HG03095 (cell line): ENCODE data around the gene SVOP.

Experiments used
- ATAC-seq: cut with Tn5 transposase; IDR thresholded peaks from one replicate; pipeline ENCODE4 v1.9.1; 2021; ENCODE audit warnings: moderate library complexity; ENCODE audit not compliant: unreplicated experiment

The SVOP gene

DNA sequence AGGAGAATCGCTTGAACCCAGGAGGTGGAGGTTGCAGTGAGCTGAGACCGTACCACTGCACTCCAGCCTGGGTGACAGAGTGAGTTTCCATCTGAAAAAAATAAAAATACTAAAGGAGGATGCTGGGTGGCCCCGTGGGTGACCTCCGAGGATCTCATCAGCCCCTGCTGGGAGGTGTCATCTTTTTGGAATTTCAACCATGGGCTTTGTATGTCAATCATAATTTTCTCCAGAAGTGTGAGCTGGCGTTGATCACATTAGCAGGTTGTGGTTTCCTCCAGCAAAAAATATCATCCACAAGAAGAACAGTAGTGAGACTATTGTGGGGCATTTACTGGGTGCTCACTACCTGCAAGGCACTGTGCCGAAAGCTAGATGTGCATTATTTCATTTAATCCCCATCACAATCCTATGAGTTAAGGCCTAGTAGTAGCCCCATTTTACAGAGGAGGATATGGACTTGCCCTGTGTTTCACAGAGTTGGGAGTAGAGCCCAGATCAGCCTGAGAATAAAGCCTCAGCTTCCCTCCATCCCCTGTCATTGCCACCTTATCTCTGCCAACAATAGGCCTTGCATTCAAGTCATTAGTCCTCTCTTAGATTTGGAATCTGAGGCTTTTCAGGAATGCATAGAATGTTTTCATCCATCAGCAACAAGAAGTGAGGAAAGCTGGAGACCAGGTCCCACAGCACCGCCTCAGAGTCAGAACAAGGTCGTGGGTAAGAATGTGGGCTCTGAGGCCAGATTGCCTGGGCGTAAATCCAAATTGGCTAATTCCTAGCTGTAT lies 39.8 kb downstream of the SVOP start:
- no peak for ATAC-seq

GRCh38 chr12:108977360-108977759 lies 43.5 kb downstream of the SVOP start:
- ATAC-seq, result no peak

GRCh38 chr12:108975024-108975593 lies 45.8 kb downstream of the SVOP start:
- ATAC-seq, result no peak

- ATAC-seq, result no peak
Observed at GRCh38 chr12:108973629-108974152, 47.2 kb downstream of the SVOP start.

GRCh38 chr12:108972358-108972757 lies 48.5 kb downstream of the SVOP start:
- ATAC-seq, result no peak

DNA sequence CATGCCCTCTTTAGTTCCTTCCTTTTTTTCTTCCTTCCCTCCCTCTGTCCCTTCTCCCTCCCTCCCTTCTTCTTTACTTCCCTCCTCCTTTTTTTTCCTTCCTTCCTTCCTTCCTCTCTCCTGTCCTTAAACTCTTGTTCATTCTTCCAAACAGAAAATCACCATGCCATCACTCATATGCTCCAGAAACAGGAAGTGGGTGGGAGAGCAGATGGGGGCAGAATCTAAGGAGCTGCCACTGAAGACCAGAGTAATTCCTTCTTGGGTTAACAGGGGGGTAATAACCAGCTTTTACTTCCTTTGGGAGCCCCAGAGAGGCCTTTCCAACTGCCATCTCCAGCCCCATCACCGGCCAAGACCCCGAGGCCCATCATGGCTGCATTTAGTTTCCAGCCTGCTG lies 51.2 kb downstream of the SVOP start:
- no peak for ATAC-seq

DNA sequence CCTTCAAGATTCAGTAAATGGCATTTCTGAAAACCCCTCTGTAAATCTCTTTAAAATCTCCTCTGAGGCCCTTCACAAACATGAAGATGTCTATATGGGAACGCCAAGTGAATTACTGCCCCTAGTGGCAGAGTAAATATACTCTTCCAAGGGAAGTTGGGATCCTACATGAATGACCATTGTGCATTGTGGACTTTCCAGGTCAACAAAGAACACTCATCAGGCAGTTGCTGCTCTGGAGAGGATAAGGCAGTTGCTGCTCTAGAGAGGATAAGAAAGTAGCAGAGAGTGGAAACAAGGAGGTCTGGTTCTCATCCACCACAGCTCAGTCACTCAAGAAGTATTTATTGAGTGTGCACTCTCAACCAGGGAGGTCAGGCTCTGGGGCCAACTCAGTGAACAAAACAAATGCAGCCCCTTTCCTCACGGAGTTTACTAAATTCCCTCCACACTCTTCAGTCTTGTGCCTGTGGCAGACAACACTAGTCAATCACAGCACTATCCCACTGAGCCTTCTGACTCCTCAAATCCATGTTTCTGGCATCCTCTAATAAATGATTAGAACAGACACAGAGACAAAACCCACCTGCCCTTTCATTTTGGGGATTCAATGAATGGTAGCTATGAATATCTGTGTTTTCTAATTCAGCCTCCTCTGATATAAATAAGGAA lies 52.9 kb downstream of the SVOP start:
- no peak for ATAC-seq

- ATAC-seq, result no peak
Observed at GRCh38 chr12:108966378-108967151, 54.3 kb downstream of the SVOP start.

DNA sequence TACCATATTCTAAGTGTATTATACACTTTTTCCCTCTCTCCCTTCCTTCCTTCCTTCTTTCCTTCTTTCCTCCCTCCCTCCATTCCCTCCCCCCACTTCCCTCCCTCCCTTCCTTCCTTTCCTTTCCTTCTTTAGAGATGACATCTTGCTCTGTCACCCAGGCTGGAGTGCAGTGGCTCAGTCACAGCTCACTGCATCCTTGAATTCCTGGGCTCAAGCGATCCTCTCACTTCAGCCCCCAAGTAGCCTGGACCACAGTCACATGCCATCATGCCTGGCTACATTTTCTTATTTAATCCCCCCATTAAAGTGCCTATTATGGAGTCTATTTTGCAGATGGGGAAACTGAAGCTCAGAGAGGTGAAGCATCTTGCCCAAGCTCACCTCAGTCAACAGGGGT lies 55.0 kb downstream of the SVOP start:
- ATAC-seq, result no peak

DNA sequence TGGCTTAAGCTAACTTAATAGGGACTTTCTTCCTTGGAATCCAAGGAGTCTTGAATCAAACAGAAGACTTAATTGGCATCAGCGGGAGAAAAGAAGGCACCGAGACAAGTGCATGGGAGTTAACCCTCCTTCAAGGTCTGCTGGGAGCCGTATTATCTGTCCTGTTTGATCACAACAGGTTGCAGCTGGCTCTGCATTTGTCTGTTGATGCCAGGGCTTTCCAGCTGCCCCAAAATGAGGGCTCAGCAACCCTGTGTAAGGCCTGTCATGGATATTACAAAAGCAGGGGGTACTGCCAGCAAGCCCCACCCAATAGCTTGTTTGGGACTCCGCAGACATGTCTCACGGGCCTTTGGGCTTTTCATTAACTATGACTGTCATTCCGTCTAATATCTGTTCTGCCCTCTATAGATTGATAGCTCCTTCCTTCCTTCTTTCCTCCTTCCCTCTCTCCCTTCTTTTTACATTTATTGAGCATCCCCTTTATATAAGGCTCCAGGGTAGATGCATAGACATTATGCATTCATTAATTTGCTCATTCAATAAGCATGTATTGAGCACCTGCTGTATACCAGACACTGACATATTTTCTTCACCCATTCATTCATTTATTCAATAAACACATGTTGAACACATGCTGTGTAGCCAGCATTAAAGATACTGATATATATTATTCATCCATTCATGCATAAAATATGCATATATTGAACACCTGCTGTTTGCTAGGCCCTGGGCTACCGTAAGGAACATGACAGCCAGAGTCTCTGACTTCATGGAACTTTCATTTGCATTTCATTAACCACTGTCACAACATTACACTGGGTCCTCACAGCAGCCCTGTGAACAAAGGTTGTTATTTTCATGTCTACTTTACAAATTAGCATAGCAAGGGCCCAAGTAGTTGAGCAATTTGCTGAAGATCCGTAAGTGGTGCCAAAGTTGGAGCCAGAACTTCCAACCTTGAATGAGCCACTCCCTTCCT lies 56.2 kb downstream of the SVOP start:
- ATAC-seq, result no peak

DNA sequence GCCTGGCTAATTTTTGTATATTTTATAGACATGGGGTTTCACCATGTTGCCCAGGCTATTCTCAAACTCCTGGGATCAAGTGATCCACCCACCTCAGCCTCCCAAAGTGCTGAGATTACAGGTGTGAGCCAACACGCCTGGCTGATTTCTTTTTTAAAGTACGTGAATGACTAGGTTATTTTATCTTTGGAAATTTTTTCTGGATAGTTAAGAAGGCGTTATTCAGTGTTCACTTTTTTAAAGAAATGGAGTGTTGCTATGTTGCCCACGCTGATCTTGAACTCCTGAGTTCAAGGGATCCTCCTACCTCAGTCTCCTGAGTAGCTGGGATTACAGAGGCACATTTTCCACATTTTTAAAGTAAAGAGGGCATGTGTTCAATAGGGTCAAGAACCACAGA lies 58.6 kb downstream of the SVOP start:
- ATAC-seq, result no peak

GRCh38 chr12:108959748-108960655 lies 60.9 kb downstream of the SVOP start:
- no peak for ATAC-seq

- ATAC-seq, result no peak
Observed at GRCh38 chr12:108955225-108955835, 65.5 kb downstream of the SVOP start.

DNA sequence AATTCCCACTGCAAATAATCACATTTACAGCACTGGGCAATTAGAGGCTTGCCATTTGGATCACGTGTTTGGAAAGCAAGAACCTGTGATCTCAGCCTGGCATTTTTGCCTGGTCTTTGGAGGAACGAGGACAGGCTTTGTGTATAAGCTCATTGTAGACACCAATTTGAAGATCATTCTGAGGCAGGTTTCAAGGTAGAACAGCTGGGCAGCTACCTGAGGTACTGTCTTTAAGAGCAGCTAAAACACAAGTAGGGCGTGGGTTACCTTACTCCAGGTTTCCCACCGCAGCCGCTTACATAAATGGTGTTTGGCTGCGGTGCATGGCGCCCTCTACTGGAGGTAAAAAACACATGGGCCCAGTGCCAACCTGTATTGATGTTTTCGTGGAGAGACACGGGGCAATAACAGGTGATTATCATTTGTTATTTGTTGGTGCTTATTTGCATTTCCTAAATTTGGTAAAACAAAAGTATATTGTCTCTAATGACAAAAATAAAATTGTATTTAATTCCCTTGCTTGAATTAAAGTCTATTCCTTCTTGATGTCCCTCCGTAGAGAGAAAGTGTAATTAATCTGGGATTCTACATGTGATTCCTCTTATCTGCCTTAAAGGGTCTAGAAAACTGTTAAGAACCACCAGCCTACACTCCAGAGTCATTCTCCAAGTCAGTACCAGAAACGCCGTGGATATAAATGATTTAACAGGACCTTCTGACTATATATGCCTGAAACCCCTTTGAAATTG lies 69.7 kb downstream of the SVOP start:
- ATAC-seq, result no peak

DNA sequence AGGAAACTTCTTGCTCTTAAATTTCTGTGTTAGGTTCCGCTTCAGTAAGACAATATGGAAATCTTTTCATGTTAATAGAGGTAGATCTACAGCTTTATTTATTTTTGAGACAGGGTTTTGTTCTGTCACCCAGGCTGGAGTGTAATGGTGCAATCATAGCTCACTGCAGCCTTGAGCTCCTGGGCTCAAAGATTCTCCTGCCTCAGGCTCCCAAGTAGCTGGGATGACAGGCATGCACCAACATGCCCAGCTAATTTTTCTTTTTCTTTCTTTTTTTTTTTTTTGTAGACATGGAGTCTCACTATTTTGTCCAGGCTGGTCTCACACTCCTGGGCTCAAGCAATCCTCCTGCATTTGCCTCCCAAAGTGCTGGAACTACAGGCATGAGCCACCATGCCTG lies 70.9 kb downstream of the SVOP start:
- ATAC-seq, result no peak

DNA sequence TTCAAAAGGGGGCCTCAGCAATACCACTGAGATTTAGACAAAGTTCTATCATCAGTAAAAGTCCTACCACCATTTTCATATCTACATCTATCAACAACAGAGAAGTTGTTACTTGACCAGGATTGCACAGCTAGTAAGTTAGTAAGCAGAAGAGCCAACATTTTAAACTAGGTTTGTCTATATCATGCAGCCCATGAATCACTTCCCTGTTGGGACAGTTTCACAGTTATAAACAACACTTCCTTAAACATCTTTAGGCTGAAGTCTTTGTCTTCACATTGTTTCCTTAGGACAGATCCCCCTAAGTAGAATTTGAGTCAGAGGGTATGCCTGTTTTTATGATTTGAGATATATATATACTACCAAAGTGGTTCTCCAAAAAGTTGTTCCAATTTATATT lies 72.5 kb downstream of the SVOP start:
- ATAC-seq, result no peak

- ATAC-seq, result no peak
Observed at GRCh38 chr12:108947097-108947496, 73.8 kb downstream of the SVOP start.

DNA sequence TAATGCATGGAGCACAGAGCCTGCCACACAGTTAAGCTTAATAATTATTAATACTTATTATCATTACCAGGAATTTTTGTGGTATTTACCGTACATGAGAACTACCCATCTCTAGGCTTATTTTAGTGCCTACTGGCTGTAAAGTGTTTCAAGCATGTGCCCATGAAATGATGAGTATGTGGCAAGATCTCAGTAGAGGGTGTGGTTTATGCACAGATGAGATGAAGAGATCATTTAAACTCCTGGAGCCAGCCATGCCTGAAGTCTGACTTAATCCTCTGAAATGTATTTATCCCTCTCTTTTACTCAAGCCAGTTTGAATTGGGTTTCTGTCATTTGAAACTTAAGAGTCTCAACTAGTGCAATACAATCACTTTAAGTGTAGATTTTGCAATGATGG lies 80.7 kb downstream of the SVOP start:
- no peak for ATAC-seq
